RWPE2 (cell line): ENCODE data around the gene DNAJC5.
"Not testable (repeated sequence)": the region's sequence is repeated elsewhere in the genome, so short reads cannot be mapped to it uniquely, and the experiment has no call there.

Source experiments
- ATAC-seq: fragments of 200-7000 bp; cut with Tn5 transposase; 3 replicates; pipeline ENCODE4 v1.9.1; 2021; ENCODE audit warnings: low read depth
- DNase-seq: peaks from one replicate; pipeline ENCODE4 v3.0.0-alpha.2; 2020; ENCODE audit warnings: low spot score
- H3K27ac ChIP-seq: fragments of 450-650 bp; 2 replicates; pipeline ENCODE4 v1.5.1; 2017; ENCODE audit warnings: mild to moderate bottlenecking; ENCODE audit not compliant: poor library complexity, severe bottlenecking
- H3K27me3 ChIP-seq: fragments of 250-450 bp; sonication (Bioruptor Pico); 2 replicates; pipeline ENCODE4 v1.5.1; 2021; ENCODE audit warnings: mild to moderate bottlenecking, moderate library complexity; ENCODE audit not compliant: insufficient read depth, poor library complexity, severe bottlenecking
- H3K36me3 ChIP-seq: fragments of 250-450 bp; sonication (Bioruptor Pico); 2 replicates; pipeline ENCODE4 v1.5.1; 2020; ENCODE audit warnings: low read depth, mild to moderate bottlenecking, moderate library complexity
- H3K4me1 ChIP-seq: fragments of 250-450 bp; sonication (Bioruptor Pico); 2 replicates; pipeline ENCODE4 v1.5.1; 2021; ENCODE audit warnings: mild to moderate bottlenecking, moderate library complexity; ENCODE audit not compliant: insufficient read depth, poor library complexity, severe bottlenecking
- H3K4me3 ChIP-seq: fragments of 250-450 bp; sonication (Bioruptor Pico); 2 replicates; pipeline ENCODE4 v1.5.1; 2021; ENCODE audit warnings: mild to moderate bottlenecking, moderate library complexity; ENCODE audit not compliant: severe bottlenecking
- H3K9me3 ChIP-seq: fragments of 250-450 bp; sonication (Bioruptor Pico); 2 replicates; pipeline ENCODE4 v1.5.1; 2021; ENCODE audit warnings: mild to moderate bottlenecking, moderate library complexity; ENCODE audit not compliant: severe bottlenecking
- TF ChIP-seq, protein P1 (sequence below): fragments of 450-650 bp; IDR thresholded peaks from one replicate; pipeline ENCODE4 v1.5.1; 2017; ENCODE audit warnings: mild to moderate bottlenecking, moderate library complexity; ENCODE audit not compliant: poor library complexity, severe bottlenecking

The DNAJC5 gene

DNA sequence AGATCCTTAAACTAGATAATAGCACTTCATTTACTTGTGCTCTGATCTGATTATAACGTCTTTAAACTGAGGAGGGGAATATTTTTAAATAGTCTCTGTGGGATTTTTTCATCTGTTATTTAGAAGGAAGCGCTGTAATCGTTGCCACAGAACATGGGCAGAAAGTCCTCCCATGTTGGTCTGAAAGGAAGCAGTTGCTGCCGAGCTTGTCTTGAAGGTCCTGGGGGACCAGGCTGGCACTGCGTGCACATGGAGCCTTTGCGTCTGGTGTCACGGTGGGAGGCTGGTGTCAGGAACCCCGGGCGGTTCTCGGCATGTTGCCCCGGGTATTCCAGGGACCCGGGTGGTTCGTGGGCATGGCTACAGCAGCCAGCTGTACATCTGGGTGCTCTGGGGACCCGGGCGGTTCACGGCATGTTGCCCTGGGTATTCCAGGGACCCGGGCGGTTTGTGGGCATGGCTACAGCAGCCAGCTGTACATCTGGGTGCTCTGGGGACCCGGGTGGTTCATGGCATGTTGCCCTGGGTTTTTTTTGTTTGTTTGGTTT, 18.4 kb upstream of the DNAJC5 start:
- Histone ChIP-seq H3K4me1 (peaks cover 19% of the 10 kb centered on the region), H3K36me3 (peaks cover 87% of the 10 kb centered on the region), H3K27ac (no peak overlapping the region), H3K9me3 (no peaks in the 10 kb centered on the region), H3K4me3 (no peak overlapping the region), H3K27me3 (no peaks in the 10 kb centered on the region)
- TF ChIP-seq, protein P1, sequence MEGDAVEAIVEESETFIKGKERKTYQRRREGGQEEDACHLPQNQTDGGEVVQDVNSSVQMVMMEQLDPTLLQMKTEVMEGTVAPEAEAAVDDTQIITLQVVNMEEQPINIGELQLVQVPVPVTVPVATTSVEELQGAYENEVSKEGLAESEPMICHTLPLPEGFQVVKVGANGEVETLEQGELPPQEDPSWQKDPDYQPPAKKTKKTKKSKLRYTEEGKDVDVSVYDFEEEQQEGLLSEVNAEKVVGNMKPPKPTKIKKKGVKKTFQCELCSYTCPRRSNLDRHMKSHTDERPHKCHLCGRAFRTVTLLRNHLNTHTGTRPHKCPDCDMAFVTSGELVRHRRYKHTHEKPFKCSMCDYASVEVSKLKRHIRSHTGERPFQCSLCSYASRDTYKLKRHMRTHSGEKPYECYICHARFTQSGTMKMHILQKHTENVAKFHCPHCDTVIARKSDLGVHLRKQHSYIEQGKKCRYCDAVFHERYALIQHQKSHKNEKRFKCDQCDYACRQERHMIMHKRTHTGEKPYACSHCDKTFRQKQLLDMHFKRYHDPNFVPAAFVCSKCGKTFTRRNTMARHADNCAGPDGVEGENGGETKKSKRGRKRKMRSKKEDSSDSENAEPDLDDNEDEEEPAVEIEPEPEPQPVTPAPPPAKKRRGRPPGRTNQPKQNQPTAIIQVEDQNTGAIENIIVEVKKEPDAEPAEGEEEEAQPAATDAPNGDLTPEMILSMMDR, result no peak
- DNase-seq (peak; percentile 80), ATAC-seq (no peak)

DNA sequence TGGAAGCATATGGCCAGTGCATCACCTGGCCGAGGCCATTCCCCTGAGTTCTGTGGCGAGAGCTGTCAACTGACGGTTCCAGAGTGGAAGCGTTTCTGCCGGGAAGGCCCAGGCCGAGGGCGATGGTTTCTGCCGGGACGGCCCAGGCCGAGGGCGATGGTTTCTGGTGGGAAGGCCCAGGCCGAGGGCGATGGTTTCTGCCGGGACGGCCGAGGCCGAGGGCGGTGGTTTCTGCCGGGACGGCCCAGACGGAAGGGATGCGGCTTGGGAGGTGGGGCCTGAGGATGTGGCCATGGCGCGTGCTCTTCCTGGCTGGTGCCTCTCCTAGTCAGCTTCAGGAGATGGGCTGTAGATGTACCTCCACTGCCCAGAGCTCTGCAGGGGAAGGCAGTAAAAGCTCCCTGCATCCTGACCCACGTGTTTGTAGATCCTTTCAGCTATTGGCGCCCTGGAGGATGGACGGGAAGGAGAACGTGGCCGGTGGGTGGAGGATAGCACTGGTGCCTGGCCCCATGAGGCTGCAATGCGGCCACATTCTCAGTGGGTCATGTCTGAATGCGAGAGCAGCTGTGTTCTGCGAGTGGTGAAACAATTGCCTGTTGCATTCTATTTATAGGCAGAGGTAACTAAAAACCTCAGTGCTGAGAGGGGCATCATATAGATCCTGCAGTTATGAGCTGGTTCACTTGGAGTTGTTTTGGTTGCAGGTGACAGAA, 17.0 kb upstream of the DNAJC5 start:
- Histone ChIP-seq H3K9me3 (no peaks in the 10 kb centered on the region), H3K27me3 (no peaks in the 10 kb centered on the region), H3K36me3 (peaks cover 87% of the 10 kb centered on the region), H3K4me1 (peaks cover 9% of the 10 kb centered on the region), H3K4me3 (no peak overlapping the region), H3K27ac (no peak overlapping the region)
- ATAC-seq (no peak), DNase-seq (peak; percentile 83)
- TF ChIP-seq, protein P1, result no peak

DNA sequence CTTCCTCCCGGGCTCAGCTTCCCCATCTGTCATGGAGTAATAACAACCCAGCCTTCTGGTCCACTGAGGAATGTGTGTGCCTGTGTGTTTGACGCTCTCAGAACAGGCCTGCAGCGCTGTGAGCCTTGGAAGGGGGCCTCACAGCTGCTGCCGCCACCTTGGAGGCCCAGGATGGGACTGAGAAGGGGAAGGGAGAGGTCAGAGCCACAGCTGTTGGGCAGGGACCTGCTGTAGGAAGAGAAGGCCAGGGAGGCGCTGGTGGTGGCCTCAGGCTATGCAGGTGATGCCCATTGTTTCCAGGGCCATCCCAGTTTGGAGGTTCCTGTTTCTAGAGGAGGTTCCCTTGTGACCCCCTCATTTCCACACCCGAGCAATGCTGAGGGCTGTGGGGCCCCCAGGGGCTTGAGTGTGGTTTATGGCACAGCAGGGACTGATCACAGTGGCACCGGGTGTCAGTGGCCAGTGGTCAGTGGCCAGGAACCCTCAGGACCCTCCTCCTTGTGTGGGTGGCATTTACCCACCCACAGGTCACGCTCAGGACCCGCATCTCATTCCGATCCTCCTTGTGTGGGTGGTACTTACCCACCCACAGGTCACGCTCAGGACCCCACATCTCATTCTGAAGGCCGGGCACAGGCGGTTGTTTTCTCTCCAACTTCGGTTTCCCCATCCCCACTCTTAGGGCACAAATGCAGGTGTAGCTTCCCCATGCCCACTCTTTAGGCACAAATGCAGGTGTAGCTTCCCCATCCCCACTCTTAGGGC, 15.8 kb upstream of the DNAJC5 start:
- H3K27me3 ChIP-seq, result no peaks in the 10 kb centered on the region
- DNase-seq (peak; percentile 74), ATAC-seq (no peak)
- no peak overlapping the region for H3K4me3 ChIP-seq
- TF ChIP-seq, protein P1, result no peak
- H3K36me3 ChIP-seq, result peaks cover 87% of the 10 kb centered on the region
- H3K9me3 ChIP-seq, result no peaks in the 10 kb centered on the region
- H3K4me1 ChIP-seq, result no peaks in the 10 kb centered on the region
- H3K27ac ChIP-seq, result no peak overlapping the region

DNA sequence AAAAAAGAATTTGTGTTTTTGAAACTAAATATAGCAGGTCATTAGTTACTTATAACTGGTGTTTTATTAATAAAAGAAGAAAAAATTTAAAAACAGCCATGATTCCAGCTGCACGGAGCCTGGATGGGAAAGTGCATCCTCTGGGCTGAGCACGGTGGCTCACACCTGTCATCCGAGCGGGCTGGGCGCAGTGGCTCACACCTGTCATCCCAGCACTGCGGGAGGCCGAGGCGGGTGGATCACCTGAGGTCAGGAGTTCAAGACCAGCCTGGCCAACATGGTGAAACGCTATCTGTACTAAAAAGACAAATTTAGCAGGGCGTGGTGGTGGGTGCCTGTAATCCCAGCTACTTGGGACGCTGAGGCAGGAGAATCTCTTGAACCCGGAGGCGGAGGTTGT, 14.0 kb upstream of the DNAJC5 start:
- DNase-seq, result peak; percentile 79
- H3K4me3 ChIP-seq, H3K4me1 ChIP-seq, H3K27ac ChIP-seq, H3K9me3 ChIP-seq, H3K27me3 ChIP-seq, ATAC-seq: not testable (repeated sequence)
- peaks cover 87% of the 10 kb centered on the region for H3K36me3 ChIP-seq

DNA sequence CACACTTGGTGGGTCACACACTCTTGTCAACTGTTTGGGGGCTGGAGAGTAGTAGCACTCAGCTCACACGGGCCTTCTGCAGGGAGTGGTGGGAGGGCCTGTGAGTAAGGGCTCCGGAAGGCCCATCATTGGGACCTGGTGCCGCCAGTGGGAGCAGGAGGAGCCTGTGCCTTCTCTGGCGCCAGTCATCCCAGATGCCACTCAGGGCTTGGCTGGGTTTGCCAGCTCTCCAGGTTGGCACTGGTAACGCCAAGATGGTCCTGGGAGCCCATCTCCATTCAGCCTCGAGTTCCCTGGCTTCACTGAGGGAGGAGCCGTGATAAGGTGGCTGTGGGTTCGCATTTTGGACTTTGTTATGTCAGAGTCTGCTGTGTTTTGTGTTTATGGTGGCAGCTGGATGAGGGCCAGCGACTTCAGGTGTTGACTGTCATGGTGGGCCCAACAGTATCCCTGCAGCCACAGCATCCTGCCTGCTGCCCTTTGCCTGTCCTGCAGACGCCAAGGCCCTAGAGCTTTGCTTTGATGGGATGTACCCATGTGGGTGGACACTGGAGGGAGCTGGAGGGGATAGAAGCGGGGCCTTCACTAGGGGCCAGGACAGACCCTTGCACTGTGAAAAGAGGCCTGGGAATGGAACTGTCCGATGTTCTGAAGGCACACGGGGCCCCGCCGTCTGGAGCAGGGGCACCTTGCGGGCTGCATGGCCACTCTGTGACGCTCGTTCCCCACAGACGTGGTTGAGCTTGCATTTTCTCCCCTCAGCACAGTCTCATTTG, 13.3 kb upstream of the DNAJC5 start:
- H3K9me3 ChIP-seq, result no peaks in the 10 kb centered on the region
- H3K27ac ChIP-seq, result no peak overlapping the region
- H3K4me1 ChIP-seq, result peaks cover 3% of the 10 kb centered on the region
- no peak overlapping the region for H3K4me3 ChIP-seq
- DNase-seq (peak; percentile 82), ATAC-seq (no peak; the same call in 2 of the 3 replicates)
- H3K36me3 ChIP-seq, result peaks cover 87% of the 10 kb centered on the region
- no peaks in the 10 kb centered on the region for H3K27me3 ChIP-seq
- TF ChIP-seq, protein P1, result no peak
